Astrocyte (in vitro differentiated cells and primary cell): ENCODE results near the gene GLUL.

Source experiments
- EZH2 ChIP-seq: IDR thresholded peaks from 2 replicates; pipeline ENCODE4 v1.6.1; 2012; ENCODE audit warnings: mild to moderate bottlenecking, low read length, inconsistent platforms; ENCODE audit not compliant: insufficient read depth
- TF ChIP-seq, protein P1 (sequence below): IDR thresholded peaks from 2 replicates; pipeline ENCODE4 v1.5.1; 2011; ENCODE audit warnings: low read depth, mild to moderate bottlenecking, inconsistent platforms, low read length, moderate library complexity; ENCODE audit not compliant: insufficient read depth

GRCh38 chr1:182338806-182339370 lies 52.7 kb downstream of the GLUL start:
- TF ChIP-seq, protein P1, sequence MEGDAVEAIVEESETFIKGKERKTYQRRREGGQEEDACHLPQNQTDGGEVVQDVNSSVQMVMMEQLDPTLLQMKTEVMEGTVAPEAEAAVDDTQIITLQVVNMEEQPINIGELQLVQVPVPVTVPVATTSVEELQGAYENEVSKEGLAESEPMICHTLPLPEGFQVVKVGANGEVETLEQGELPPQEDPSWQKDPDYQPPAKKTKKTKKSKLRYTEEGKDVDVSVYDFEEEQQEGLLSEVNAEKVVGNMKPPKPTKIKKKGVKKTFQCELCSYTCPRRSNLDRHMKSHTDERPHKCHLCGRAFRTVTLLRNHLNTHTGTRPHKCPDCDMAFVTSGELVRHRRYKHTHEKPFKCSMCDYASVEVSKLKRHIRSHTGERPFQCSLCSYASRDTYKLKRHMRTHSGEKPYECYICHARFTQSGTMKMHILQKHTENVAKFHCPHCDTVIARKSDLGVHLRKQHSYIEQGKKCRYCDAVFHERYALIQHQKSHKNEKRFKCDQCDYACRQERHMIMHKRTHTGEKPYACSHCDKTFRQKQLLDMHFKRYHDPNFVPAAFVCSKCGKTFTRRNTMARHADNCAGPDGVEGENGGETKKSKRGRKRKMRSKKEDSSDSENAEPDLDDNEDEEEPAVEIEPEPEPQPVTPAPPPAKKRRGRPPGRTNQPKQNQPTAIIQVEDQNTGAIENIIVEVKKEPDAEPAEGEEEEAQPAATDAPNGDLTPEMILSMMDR: no peak
- TF ChIP-seq EZH2: no peak
